ENCODE results near the gene GSTM5.

The GSTM5 gene

GRCh38 chr1:109719337-109719837 is 7.3 kb downstream of the GSTM5 start:
- no peak overlapping the region for H3K4me3 ChIP-seq
- peaks cover 0 to 6% of the 10 kb centered on the region in 2 donors for H3K27me3 ChIP-seq
- H3K4me1 ChIP-seq, result no peaks in the 10 kb centered on the region
- TF ChIP-seq CTCF (IDR thresholded peaks at IDR 0.05), result no peak
- no peaks in the 10 kb centered on the region for H3K36me3 ChIP-seq
- no peak for DNase-seq
- no peak overlapping the region for H3K27ac ChIP-seq
- intact Hi-C loops (cut with DNase I; ENCODE audit: low total_unique reads), result no loop called here
- no peaks in the 10 kb centered on the region for H3K9me3 ChIP-seq

- no peaks in the 10 kb centered on the region for H3K27me3 ChIP-seq
- intact Hi-C loops (cut with DNase I; ENCODE audit: low total_unique reads), result no loop called here
- no peak overlapping the region for H3K27ac ChIP-seq
- H3K36me3 ChIP-seq, result no peaks in the 10 kb centered on the region
- H3K4me3 ChIP-seq, result no peak overlapping the region
- no peaks in the 10 kb centered on the region for H3K4me1 ChIP-seq
- H3K9me3 ChIP-seq, result no peaks in the 10 kb centered on the region
- no peak for DNase-seq
- TF ChIP-seq CTCF (IDR thresholded peaks at IDR 0.05), result no peak
Observed at GRCh38 chr1:109721042-109721441, 9.0 kb downstream of the GSTM5 start.

GRCh38 chr1:109721971-109722370 is 9.9 kb downstream of the GSTM5 start:
- H3K9me3 ChIP-seq, result no peaks in the 10 kb centered on the region
- intact Hi-C loops (cut with DNase I; ENCODE audit: low total_unique reads), result no loop called here
- no peak for TF ChIP-seq CTCF (IDR thresholded peaks at IDR 0.05)
- no peaks in the 10 kb centered on the region for H3K36me3 ChIP-seq
- H3K4me3 ChIP-seq, result no peak overlapping the region
- no peak for DNase-seq
- H3K27ac ChIP-seq, result no peak overlapping the region
- H3K27me3 ChIP-seq, result no peaks in the 10 kb centered on the region
- no peaks in the 10 kb centered on the region for H3K4me1 ChIP-seq

GRCh38 chr1:109722908-109723691 is 11.0 kb downstream of the GSTM5 start:
- H3K4me1 ChIP-seq, result no peaks in the 10 kb centered on the region
- no peak overlapping the region for H3K27ac ChIP-seq
- H3K36me3 ChIP-seq, result no peaks in the 10 kb centered on the region
- H3K9me3 ChIP-seq, result no peaks in the 10 kb centered on the region
- no peak overlapping the region for H3K4me3 ChIP-seq
- no peak for DNase-seq
- intact Hi-C loops (cut with DNase I; ENCODE audit: low total_unique reads), result no loop called here
- no peaks in the 10 kb centered on the region for H3K27me3 ChIP-seq
- TF ChIP-seq CTCF (IDR thresholded peaks at IDR 0.05), result no peak

- Histone ChIP-seq H3K27ac (no peak overlapping the region), H3K36me3 (no peaks in the 10 kb centered on the region), H3K9me3 (no peaks in the 10 kb centered on the region), H3K4me3 (no peak overlapping the region), H3K4me1 (no peaks in the 10 kb centered on the region), H3K27me3 (no peaks in the 10 kb centered on the region)
- intact Hi-C loops (cut with DNase I; ENCODE audit: low total_unique reads), result no loop called here
- no peak for DNase-seq
- no peak for TF ChIP-seq CTCF (IDR thresholded peaks at IDR 0.05)
Observed at GRCh38 chr1:109724933-109725332, 12.9 kb downstream of the GSTM5 start.

Measured in tibial artery (tissue), 4 donors.